Cardiac septum (tissue), 1 donor: ENCODE results near the gene ZNF92. TPM values are rescaled to one million over a fixed set of nuclear protein-coding genes. Genes with fewer than 3 reads are reported as not detected.
"Not testable (repeated sequence)": the region's sequence is repeated elsewhere in the genome, so short reads cannot be mapped to it uniquely, and the experiment has no call there.

Experiments
- DNase-seq: peaks from one replicate; pipeline ENCODE4 v3.0.0-alpha.2; 2020; ENCODE audit warnings: low spot score
- intact Hi-C: fragments of 100-400 bp; cut with DNase I; formaldehyde crosslinking; loops from one replicate; pipeline ENCODE4 v1.14.0; 2022
- total RNA-seq: library from RNA; stranded (reverse); fragmentation: NEBNext Ultra II Directional; extraction: Animal tissue kit (Norgen Biotek cat#: 25700); gene quantifications from one replicate; pipeline ENCODE4 v1.2.1, GENCODE V29; 2021
- donor health status: DM: no; HTN: no; CAD: no.

Gene ZNF92
- total RNA-seq, 1 donor from 2014 or later, result 2.8 TPM

DNA sequence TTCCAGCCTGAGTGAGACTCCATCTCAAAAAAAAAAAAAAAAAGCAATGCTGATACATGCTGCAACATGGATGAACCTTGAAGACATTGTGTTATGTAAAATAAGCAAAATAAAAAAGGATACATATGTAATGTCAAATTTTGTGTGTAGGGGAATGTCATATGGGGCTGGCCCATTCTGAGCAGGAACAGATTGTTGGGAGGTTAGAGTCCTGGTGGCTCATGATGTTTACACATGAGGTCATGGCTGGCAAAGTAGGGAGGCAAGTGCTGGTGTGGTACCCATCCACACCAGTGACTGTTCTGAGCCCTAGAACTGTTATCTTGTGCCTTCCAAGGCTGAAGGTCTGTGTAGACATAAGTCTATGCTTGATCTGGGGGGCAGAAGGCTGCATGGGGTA, 37.6 kb downstream of the ZNF92 start:
- DNase-seq, result no peak

DNA sequence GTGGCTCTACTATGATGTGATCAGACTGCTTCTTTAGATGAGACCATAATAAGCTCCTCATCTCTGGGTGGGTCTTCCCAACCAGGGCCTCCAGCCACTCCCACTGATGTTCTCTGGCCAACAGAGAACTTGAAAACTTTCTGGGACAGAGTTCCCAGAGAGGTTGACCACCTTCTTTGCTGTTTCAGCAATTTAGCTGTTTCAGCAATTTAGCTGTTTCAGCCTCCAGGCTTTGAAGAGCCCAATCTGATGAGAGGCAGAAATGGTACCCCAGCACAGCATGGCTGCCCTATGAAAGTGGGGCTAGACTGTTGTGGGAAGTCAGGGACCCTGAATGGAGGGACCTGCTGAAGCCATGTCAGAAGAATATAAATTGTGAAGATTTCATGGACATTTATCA, 49.0 kb downstream of the ZNF92 start:
- DNase-seq, result no peak
- intact Hi-C loops, result no loop called here

More for the DNA sequence above, 37.6 kb downstream of the ZNF92 start:
- intact Hi-C loops, result no loop called here

DNA sequence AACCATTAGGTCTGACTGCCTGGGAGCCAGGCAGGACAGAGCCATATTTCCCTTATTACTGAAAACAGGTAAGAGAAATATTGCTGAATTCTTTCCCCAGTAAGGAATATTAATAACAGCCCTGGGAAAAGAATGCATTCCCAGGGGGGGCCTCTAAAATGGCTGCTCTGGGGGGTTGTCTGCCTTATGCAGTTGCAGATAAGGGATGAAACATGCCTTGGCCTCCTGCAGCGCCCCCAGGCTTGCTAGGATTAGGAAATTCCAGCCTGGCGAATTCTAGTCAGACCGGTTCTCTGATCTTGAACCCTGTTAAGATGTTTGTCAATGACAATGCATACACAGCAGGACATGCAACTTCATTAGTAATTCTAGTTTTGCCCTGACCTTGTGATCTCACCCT, 49.6 kb downstream of the ZNF92 start:
- intact Hi-C loops, DNase-seq: not testable (repeated sequence)

DNA sequence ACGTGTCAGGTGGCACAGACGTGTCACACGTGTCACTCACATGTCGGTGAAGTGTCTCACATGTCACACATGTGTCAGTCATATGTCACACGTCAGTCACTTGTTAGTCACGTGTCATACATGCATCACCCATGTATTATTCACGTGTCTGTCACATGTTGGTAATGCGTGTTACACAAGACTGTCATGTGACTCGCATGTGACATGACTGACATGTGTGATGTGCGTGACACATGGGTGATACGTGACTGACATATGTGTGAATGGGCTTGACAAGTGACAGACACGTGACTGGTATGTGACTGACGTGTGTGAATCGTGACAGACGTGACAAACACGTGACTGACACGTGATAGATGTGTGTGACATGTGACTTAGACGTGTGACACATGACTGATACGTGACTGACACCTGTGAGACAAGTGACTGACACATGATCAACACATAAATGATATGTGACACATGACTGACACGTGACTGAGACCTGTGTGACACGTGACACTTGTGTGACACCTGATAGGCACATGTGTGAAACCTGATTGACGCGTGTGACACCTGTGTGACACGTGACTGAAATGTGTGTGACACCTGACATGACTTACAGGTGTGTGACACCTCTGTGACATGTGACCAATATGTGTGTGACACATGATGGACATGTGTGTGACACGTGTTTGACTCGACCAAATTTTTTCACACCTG, 56.1 kb downstream of the ZNF92 start:
- intact Hi-C loops, result no loop called here

DNA sequence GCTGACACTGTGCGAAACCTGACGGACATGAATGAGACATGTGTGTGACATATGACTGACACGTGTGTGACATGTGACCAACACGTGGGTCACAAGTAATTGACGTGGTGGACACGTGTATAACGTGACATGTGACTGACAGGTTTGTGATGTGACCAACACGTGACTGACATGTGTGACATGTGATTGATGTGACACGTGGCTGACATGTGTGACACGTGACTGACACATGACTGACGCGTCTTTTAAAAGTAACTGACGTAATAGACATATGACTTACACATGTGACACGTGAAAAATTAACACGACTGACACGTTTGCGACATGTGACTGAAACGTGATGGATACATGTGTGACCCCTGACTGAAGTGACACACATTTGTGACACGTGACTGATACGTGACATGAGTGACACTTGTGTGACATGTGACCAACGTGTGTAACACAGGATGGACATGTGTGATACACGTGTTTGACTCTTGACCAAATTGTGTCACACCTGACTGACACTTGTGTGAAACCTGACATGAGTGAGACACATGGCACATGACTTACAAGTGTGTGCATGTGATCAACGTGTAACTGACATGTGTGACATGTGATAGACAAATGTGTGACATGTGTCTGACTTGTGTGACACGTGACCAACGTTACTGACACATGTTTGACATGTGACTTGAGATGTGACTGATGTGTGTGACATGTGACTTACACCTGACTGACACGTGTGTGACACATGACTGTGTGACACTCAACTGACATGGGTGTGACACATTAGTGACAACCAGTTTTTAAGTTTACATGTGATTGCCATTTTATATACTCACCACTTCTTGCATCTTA, 56.9 kb downstream of the ZNF92 start:
- DNase-seq, result no peak
- intact Hi-C loops, result no loop called here

More for the DNA sequence above, 56.1 kb downstream of the ZNF92 start:
- DNase-seq, result no peak

DNA sequence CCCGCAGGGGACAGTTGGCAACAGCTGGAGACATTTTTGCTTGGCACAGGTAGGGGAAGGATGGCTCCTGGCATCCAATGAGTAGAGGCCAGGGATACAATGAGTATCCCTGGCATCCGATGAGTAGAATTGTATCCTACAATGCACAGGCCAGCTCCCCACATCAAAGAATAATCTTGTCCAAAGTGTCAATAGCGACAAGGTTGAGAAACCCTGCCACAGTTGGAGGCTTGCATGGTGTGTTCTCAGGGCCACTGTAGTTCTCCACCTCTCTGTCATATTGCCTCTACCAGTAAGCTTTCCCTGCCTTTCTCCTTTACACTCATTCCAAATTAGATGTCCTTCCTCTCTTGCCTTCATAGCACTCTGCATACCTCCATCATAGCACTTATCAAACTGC, 60.7 kb downstream of the ZNF92 start:
- no peak for DNase-seq
- intact Hi-C loops, result no loop called here

DNA sequence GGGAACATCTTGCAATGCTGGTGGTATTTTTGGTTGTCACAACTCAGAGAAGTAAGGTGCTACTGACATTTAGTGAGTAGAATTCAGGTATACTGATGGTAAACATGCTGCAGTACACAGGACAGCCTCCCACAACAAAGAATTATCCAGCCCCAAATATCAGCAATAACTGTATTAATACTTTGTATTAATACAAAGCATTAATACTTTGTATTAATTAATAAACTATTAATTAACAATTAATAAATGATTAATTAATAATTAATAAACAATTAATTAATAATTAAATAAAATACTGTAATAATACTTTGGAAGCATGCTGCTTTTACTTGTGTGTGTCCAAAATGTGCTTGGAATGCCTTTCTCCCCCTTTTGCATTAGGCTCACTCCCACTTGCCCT, 62.5 kb downstream of the ZNF92 start:
- no peak for DNase-seq
- intact Hi-C loops, result no loop called here

DNA sequence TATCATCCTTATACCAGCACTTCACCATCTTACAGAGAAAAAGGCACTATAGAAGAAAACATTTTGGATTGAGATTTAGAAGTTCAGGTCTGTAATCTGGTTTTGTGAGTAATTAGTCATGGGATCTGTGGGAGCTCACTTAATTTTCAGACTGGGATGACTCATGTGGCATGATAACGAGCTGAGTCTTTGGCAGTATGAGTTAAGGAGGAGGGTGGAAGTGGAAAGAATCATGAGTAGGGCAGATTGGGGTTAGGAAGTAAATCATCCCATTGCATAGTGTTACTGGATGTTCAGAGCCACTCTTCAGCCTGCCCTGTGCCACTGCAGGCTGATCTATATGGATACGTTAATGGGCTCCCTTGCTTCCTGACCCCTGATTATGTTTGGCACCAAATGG, 64.9 kb downstream of the ZNF92 start:
- intact Hi-C loops, result no loop called here
- DNase-seq, result no peak

DNA sequence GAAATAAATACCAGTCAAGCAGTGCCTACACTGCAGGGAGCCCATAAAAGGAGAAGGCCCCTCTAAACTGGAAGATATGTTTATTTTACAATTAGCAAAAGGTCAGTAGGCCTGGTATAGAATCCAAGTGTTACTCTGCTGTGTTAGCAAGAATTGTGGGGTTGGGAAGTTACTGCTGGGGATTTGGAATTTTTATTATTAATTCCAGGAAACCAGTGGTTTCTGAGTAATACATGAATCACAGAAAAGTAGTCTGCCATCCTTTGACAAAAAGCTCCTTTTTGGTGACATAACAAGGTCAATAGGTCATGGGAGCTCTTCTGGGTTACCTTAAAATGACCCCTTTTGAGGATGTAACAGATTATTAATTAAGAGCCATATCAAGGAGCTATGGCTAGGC, 67.4 kb downstream of the ZNF92 start:
- intact Hi-C loops, result no loop called here
- no peak for DNase-seq

DNA sequence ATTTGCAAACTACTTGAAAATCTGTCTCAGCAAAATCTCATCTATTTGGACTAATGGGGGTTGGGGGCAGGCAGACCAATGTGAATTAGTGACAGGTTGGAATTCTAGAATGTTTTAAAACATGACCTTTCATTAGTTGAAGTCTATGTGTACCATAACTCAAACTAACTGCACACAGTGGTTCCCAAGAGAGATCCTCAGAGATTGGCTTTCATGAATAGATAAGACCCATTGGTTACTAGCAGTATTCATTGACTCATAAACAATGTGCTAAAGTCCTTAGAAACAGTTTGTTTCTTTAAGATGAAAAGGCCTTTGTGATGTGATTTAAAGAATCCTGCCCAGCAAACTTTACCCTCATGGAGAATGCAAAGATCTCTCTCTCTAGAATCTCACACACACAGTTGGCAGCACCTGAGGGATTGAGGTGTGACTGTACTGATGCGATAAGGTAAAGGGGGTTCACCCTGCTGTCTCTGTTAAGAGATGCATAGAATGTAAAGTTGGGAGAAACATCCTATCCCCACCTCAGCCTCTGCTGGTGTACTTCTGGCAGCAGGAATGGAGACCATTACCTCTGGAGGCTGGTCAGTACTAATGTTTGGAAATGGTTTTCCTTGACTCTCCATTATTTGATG, 70.7 kb downstream of the ZNF92 start:
- DNase-seq, result no peak
- intact Hi-C loops, result no loop called here

DNA sequence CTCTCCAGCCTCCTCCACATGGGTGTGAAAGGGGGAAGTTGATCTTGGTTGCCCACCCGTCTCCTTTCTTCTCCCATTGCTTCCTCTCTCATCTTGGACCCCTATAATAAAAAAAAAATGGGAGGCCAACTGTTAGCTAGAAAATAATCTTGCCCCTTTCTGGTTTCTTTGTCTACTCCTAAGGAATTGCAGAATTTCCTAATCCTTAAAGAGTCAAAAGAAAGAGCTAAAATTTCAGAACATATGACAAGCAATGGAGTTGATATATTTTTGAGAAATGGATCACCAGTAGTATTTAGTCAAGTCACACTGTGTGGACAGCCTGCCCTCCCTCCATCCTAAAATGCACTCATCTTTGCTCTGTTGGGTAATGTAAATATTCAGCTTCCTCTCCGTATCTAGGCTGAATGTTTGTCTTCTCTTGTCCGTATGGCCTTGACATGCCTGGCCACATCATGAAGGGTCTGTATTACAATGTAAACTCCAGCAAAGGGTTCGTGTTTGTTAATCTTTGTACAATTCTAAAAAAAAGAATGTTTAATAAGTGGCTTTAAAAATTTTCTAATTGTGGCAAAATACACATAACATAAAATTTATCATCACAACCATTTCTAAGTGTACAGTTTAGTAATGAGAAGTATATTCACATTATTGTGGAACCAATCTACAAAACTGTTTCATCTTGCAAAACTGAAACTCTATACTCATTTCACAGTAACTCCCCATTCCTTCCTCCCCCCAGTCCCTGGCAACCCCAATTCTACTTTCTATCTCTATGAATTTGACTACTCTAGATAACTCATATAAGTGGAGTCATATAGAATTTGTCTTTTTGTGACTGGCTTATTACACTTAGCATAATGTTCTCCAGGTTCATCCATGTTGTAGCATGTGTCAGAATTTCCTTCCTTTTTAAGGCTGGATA, 71.5 kb downstream of the ZNF92 start:
- no peak for DNase-seq
- intact Hi-C loops, result no loop called here

DNA sequence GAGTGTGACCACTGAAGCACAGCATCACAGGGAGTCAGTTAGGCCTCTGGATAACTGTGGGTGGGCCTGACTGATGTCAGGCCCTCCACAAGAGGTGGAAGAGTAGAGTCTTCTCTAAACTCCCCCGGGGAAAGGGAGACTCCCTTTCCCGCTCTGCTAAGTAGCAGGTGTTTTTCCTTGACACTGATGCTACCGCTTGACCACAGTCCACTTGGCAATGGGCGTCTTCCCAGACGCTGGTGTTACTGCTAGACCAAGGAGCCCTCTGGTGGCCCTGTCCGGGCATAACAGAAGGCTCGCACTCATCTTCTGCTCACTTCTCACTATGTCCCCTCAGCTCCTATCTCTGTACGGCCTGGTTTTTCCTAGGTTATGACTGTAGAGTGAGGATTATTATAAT, 73.4 kb downstream of the ZNF92 start:
- DNase-seq, intact Hi-C loops: not testable (repeated sequence)

DNA sequence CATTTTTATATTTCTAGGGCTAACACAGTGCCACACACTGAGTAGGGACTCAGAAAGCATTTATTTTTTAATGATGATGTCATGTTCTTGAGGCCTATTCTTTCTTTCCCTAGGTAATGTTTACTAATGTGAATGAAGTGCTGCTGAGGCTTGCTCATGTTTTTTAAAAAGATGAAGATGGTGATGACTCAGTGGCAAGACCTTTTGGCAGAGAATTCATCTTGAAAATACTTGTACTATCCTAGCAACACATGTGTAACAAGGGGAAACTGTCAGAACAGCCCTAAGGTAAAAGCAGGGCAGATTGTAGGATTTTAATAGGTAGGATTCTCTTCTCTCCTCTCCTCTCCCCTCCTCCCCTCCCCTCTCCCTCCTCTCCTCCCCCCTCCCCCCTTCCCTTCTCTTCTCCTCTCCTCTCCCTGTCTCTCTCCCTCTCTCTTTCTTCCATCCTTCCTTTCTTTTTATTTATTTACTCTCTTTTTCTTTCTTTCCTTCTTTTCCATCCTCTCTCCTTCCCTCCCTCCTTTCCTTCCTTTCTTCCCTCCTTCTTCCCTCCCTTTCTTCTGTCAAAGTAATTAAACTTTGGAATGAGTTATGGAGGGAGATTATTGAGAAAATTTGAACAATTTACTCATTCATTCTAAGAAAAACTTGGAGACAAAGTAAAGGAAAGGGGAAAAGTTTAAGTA, 75.3 kb downstream of the ZNF92 start:
- DNase-seq, result no peak
- intact Hi-C loops, result no loop called here

DNA sequence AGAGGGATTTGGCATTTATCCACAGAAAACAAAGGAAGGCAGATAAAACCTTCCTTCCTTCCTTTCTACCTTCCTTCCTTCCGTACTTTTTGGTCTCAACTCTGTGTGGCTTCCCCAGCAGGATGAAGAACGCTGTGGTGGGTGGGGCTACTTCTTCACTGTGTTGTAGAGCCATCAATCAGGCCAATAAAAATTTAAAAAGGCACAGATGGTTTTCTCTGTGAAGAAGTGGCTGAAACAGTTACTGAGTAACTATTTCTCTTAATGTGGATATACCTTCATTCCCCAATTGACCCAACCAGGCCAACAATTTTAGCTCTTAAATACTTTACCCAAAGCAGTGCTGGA, 75.8 kb downstream of the ZNF92 start:
- intact Hi-C loops, result no loop called here
- no peak for DNase-seq
